ENCODE data around the gene SNX19. TPM values are rescaled to one million over a fixed set of nuclear protein-coding genes. Genes with fewer than 3 reads are reported as not detected.

The SNX19 gene
- total RNA-seq, 2 donors from 2014 or later, result 16.4 to 33.8 TPM

- no peak for ATAC-seq (replicated peaks)
- Mint-ChIP-seq H3K4me1 (no peaks in the 10 kb centered on the region), H3K9me3 (no peaks in the 10 kb centered on the region), H3K36me3 (ENCODE audit: low read depth) (peaks cover 92% of the 10 kb centered on the region), H3K4me3 (no peak overlapping the region), H3K27me3 (no peaks in the 10 kb centered on the region), H3K27ac (peak overlapping the region; percentile 29)
These were observed 42.5 kb downstream of the SNX19 start for GRCh38 chr11:130873761-130874160.

GRCh38 chr11:130872981-130873380 is 43.3 kb downstream of the SNX19 start:
- peaks cover 84% of the 10 kb centered on the region for H3K36me3 Mint-ChIP-seq (ENCODE audit: low read depth)
- no peaks in the 10 kb centered on the region for H3K27me3 Mint-ChIP-seq
- H3K27ac Mint-ChIP-seq, result peak overlapping the region; percentile 34
- no peaks in the 10 kb centered on the region for H3K4me1 Mint-ChIP-seq
- H3K4me3 Mint-ChIP-seq, result no peak overlapping the region
- H3K9me3 Mint-ChIP-seq, result no peaks in the 10 kb centered on the region
- peak; percentile 76 for ATAC-seq (replicated peaks)

GRCh38 chr11:130872513-130872912 is 43.8 kb downstream of the SNX19 start:
- Mint-ChIP-seq H3K4me1 (no peaks in the 10 kb centered on the region), H3K9me3 (no peaks in the 10 kb centered on the region), H3K4me3 (no peak overlapping the region), H3K36me3 (ENCODE audit: low read depth) (peaks cover 80% of the 10 kb centered on the region), H3K27ac (peak overlapping the region; percentile 34), H3K27me3 (no peaks in the 10 kb centered on the region)
- ATAC-seq (replicated peaks), result no peak

- no peak overlapping the region for H3K27ac Mint-ChIP-seq
These were observed 44.2 kb downstream of the SNX19 start for GRCh38 chr11:130872102-130872501.

GRCh38 chr11:130871616-130872015 is 44.7 kb downstream of the SNX19 start:
- H3K4me1 Mint-ChIP-seq, result no peaks in the 10 kb centered on the region
- no peak overlapping the region for H3K27ac Mint-ChIP-seq
- peak; percentile 21 for ATAC-seq (replicated peaks)
- no peaks in the 10 kb centered on the region for H3K9me3 Mint-ChIP-seq
- no peaks in the 10 kb centered on the region for H3K27me3 Mint-ChIP-seq
- H3K36me3 Mint-ChIP-seq (ENCODE audit: low read depth), result peaks cover 71% of the 10 kb centered on the region
- H3K4me3 Mint-ChIP-seq, result no peak overlapping the region

More at GRCh38 chr11:130872102-130872501, 44.2 kb downstream of the SNX19 start:
- no peaks in the 10 kb centered on the region for H3K27me3 Mint-ChIP-seq
- H3K36me3 Mint-ChIP-seq (ENCODE audit: low read depth), result peaks cover 76% of the 10 kb centered on the region
- no peaks in the 10 kb centered on the region for H3K9me3 Mint-ChIP-seq
- no peaks in the 10 kb centered on the region for H3K4me1 Mint-ChIP-seq
- ATAC-seq (replicated peaks), result no peak
- no peak overlapping the region for H3K4me3 Mint-ChIP-seq

GRCh38 chr11:130868721-130869390 is 47.4 kb downstream of the SNX19 start:
- peaks cover 43% of the 10 kb centered on the region for H3K36me3 Mint-ChIP-seq (ENCODE audit: low read depth)
- no peak for ATAC-seq (replicated peaks)
- no peaks in the 10 kb centered on the region for H3K9me3 Mint-ChIP-seq
- H3K4me1 Mint-ChIP-seq, result no peaks in the 10 kb centered on the region
- no peak overlapping the region for H3K27ac Mint-ChIP-seq
- no peak overlapping the region for H3K4me3 Mint-ChIP-seq
- no peaks in the 10 kb centered on the region for H3K27me3 Mint-ChIP-seq

- H3K9me3 Mint-ChIP-seq, result no peaks in the 10 kb centered on the region
These were observed 48.1 kb downstream of the SNX19 start for GRCh38 chr11:130868086-130868710.

GRCh38 chr11:130866831-130867230 is 49.4 kb downstream of the SNX19 start:
- Mint-ChIP-seq H3K4me3 (no peak overlapping the region), H3K9me3 (no peaks in the 10 kb centered on the region), H3K36me3 (ENCODE audit: low read depth) (peaks cover 28% of the 10 kb centered on the region), H3K27ac (no peak overlapping the region), H3K27me3 (no peaks in the 10 kb centered on the region), H3K4me1 (no peaks in the 10 kb centered on the region)
- ATAC-seq (replicated peaks), result no peak

More at GRCh38 chr11:130868086-130868710, 48.1 kb downstream of the SNX19 start:
- Mint-ChIP-seq H3K4me1 (no peaks in the 10 kb centered on the region), H3K27ac (no peak overlapping the region), H3K4me3 (no peak overlapping the region), H3K27me3 (no peaks in the 10 kb centered on the region), H3K36me3 (ENCODE audit: low read depth) (peaks cover 37% of the 10 kb centered on the region)
- no peak for ATAC-seq (replicated peaks)

GRCh38 chr11:130865774-130866114 is 50.5 kb downstream of the SNX19 start:
- no peak overlapping the region for H3K4me3 Mint-ChIP-seq
- H3K27ac Mint-ChIP-seq, result no peak overlapping the region
- H3K9me3 Mint-ChIP-seq, result no peaks in the 10 kb centered on the region
- H3K27me3 Mint-ChIP-seq, result no peaks in the 10 kb centered on the region
- no peak for ATAC-seq (replicated peaks)
- H3K4me1 Mint-ChIP-seq, result no peaks in the 10 kb centered on the region
- peaks cover 17% of the 10 kb centered on the region for H3K36me3 Mint-ChIP-seq (ENCODE audit: low read depth)

GRCh38 chr11:130865091-130865773 is 51.0 kb downstream of the SNX19 start:
- ATAC-seq (replicated peaks), result no peak
- H3K9me3 Mint-ChIP-seq, result no peaks in the 10 kb centered on the region
- H3K27ac Mint-ChIP-seq, result no peak overlapping the region
- peaks cover 12% of the 10 kb centered on the region for H3K36me3 Mint-ChIP-seq (ENCODE audit: low read depth)
- no peaks in the 10 kb centered on the region for H3K27me3 Mint-ChIP-seq
- H3K4me3 Mint-ChIP-seq, result no peak overlapping the region
- H3K4me1 Mint-ChIP-seq, result no peaks in the 10 kb centered on the region

- Mint-ChIP-seq H3K36me3 (ENCODE audit: low read depth) (no peaks in the 10 kb centered on the region), H3K27me3 (peaks cover 10% of the 10 kb centered on the region), H3K27ac (peak overlapping the region; percentile 60)
These were observed 54.1 kb downstream of the SNX19 start for GRCh38 chr11:130861902-130862860.

GRCh38 chr11:130861283-130861682 is 55.0 kb downstream of the SNX19 start:
- Mint-ChIP-seq H3K4me3 (no peak overlapping the region), H3K27ac (no peak overlapping the region), H3K36me3 (ENCODE audit: low read depth) (no peaks in the 10 kb centered on the region), H3K4me1 (no peaks in the 10 kb centered on the region), H3K9me3 (no peaks in the 10 kb centered on the region), H3K27me3 (peaks cover 15% of the 10 kb centered on the region)
- no peak for ATAC-seq (replicated peaks)

More at GRCh38 chr11:130861902-130862860, 54.1 kb downstream of the SNX19 start:
- H3K4me1 Mint-ChIP-seq, result no peaks in the 10 kb centered on the region
- no peaks in the 10 kb centered on the region for H3K9me3 Mint-ChIP-seq
- H3K4me3 Mint-ChIP-seq, result no peak overlapping the region
- ATAC-seq (replicated peaks), result peak; percentile 90

GRCh38 chr11:130859886-130860285 is 56.4 kb downstream of the SNX19 start:
- Mint-ChIP-seq H3K27me3 (peaks cover 18% of the 10 kb centered on the region), H3K4me1 (no peaks in the 10 kb centered on the region)
- no peak for ATAC-seq (replicated peaks)

GRCh38 chr11:130858215-130858614 is 58.1 kb downstream of the SNX19 start:
- Mint-ChIP-seq H3K27ac (no peak overlapping the region), H3K9me3 (no peaks in the 10 kb centered on the region), H3K4me1 (no peaks in the 10 kb centered on the region)

More at GRCh38 chr11:130859886-130860285, 56.4 kb downstream of the SNX19 start:
- Mint-ChIP-seq H3K4me3 (no peak overlapping the region), H3K9me3 (no peaks in the 10 kb centered on the region), H3K36me3 (ENCODE audit: low read depth) (no peaks in the 10 kb centered on the region), H3K27ac (no peak overlapping the region)

More at GRCh38 chr11:130858215-130858614, 58.1 kb downstream of the SNX19 start:
- H3K36me3 Mint-ChIP-seq (ENCODE audit: low read depth), result no peaks in the 10 kb centered on the region
- peaks cover 22% of the 10 kb centered on the region for H3K27me3 Mint-ChIP-seq
- no peak for ATAC-seq (replicated peaks)
- H3K4me3 Mint-ChIP-seq, result no peak overlapping the region

Measured in activated T-helper 17 cell treated with anti-CD3 and anti-CD28 coated beads, Interleukin-2, amount 50 U/mL, for 72 hours (primary cell).